Stomach smooth muscle (tissue), 2 donors: Measurements from ENCODE around the gene UFC1.

Experiments used
- H3K27ac ChIP-seq: one replicate; pipeline ENCODE4 v1.7.0; 2013; ENCODE audit warnings: mild to moderate bottlenecking, low read length, inconsistent platforms
- H3K27me3 ChIP-seq, 2 donors: one replicate each; pipeline ENCODE4 v1.7.0; 2013; ENCODE audit warnings: low read length in 2 of 2; ENCODE audit not compliant: insufficient read depth in 2 of 2, control insufficient read depth in 1 of 2
- H3K36me3 ChIP-seq, 2 donors: one replicate each; pipeline ENCODE4 v1.7.0; 2013; ENCODE audit warnings: low read length in 2 of 2; ENCODE audit not compliant: control insufficient read depth in 2 of 2, insufficient read depth in 2 of 2
- H3K4me1 ChIP-seq: one replicate; pipeline ENCODE4 v1.7.0; 2013; ENCODE audit warnings: low read length; ENCODE audit not compliant: control insufficient read depth, insufficient read depth
- H3K4me3 ChIP-seq, 2 donors: one replicate each; pipeline ENCODE4 v1.7.0; 2013; ENCODE audit warnings: low read length in 2 of 2
- H3K9ac ChIP-seq, 2 donors: one replicate each; pipeline ENCODE4 v1.7.0; 2013; ENCODE audit warnings: low read length in 2 of 2, mild to moderate bottlenecking in 1 of 2
- H3K9me3 ChIP-seq, 2 donors: one replicate each; pipeline ENCODE4 v1.7.0; 2013; ENCODE audit warnings: low read length in 2 of 2; ENCODE audit not compliant: control insufficient read depth in 2 of 2
- donor health status: healthy.
- donor health status: Pancreatic carcinoma.

The UFC1 gene

GRCh38 chr1:161193561-161194235 lies 39.9 kb downstream of the UFC1 start:
- Histone ChIP-seq H3K27me3 (no peaks in the 10 kb centered on the region), H3K36me3 (peaks cover 0 to 18% of the 10 kb centered on the region in 2 donors), H3K27ac (no peak overlapping the region), H3K9ac (no peak overlapping the region), H3K4me1 (peaks cover 37% of the 10 kb centered on the region), H3K4me3 (no peak overlapping the region), H3K9me3 (no peaks in the 10 kb centered on the region)

GRCh38 chr1:161195171-161195570 lies 41.4 kb downstream of the UFC1 start:
- H3K9me3 ChIP-seq, result no peaks in the 10 kb centered on the region
- H3K4me3 ChIP-seq, result peak overlapping the region in 1 of 2 donors; percentile 54
- H3K27me3 ChIP-seq, result no peaks in the 10 kb centered on the region
- H3K27ac ChIP-seq, result no peak overlapping the region
- H3K9ac ChIP-seq, result peak overlapping the region in 1 of 2 donors; percentile 80
- H3K4me1 ChIP-seq, result peaks cover 51% of the 10 kb centered on the region
- peaks cover 0 to 18% of the 10 kb centered on the region in 2 donors for H3K36me3 ChIP-seq

GRCh38 chr1:161196111-161196510 lies 42.3 kb downstream of the UFC1 start:
- H3K27me3 ChIP-seq, result no peaks in the 10 kb centered on the region
- H3K27ac ChIP-seq, result no peak overlapping the region
- H3K9me3 ChIP-seq, result no peaks in the 10 kb centered on the region
- H3K4me1 ChIP-seq, result peaks cover 60% of the 10 kb centered on the region
- H3K4me3 ChIP-seq, result peak overlapping the region; percentile 22 to 68
- peak overlapping the region in 1 of 2 donors; percentile 80 for H3K9ac ChIP-seq
- peaks cover 0 to 18% of the 10 kb centered on the region in 2 donors for H3K36me3 ChIP-seq

- H3K36me3 ChIP-seq, result peaks cover 0 to 15% of the 10 kb centered on the region in 2 donors
- H3K4me3 ChIP-seq, result peak overlapping the region; percentile 66 to 68
- H3K4me1 ChIP-seq, result peaks cover 67% of the 10 kb centered on the region
- H3K27ac ChIP-seq, result peak overlapping the region; percentile 99
- no peaks in the 10 kb centered on the region for H3K27me3 ChIP-seq
- no peaks in the 10 kb centered on the region for H3K9me3 ChIP-seq
- H3K9ac ChIP-seq, result peak overlapping the region; percentile 51 to 80
These were observed 43.0 kb downstream of the UFC1 start for GRCh38 chr1:161196521-161197451.

GRCh38 chr1:161197560-161198193 lies 43.9 kb downstream of the UFC1 start:
- H3K27ac ChIP-seq, result peak overlapping the region; percentile 99
- peaks cover 65% of the 10 kb centered on the region for H3K4me1 ChIP-seq
- H3K36me3 ChIP-seq, result peaks cover 0 to 12% of the 10 kb centered on the region in 2 donors
- peak overlapping the region; percentile 66 to 68 for H3K4me3 ChIP-seq
- H3K9ac ChIP-seq, result peak overlapping the region; percentile 55 to 80
- H3K27me3 ChIP-seq, result no peaks in the 10 kb centered on the region
- no peaks in the 10 kb centered on the region for H3K9me3 ChIP-seq

GRCh38 chr1:161198194-161198896 lies 44.6 kb downstream of the UFC1 start:
- Histone ChIP-seq H3K9me3 (no peaks in the 10 kb centered on the region), H3K4me1 (peaks cover 65% of the 10 kb centered on the region), H3K27me3 (no peaks in the 10 kb centered on the region), H3K4me3 (peak overlapping the region; percentile 66 to 68), H3K36me3 (peaks cover 0 to 12% of the 10 kb centered on the region in 2 donors), H3K27ac (peak overlapping the region; percentile 99), H3K9ac (peak overlapping the region in 1 of 2 donors; percentile 80)

GRCh38 chr1:161198897-161199431 lies 45.2 kb downstream of the UFC1 start, which contains the start of gene ADAMTS4:
ADAMTS4 (minus strand) TSS chr1:161199054; CDS start chr1:161198627, 427 bp downstream.
- H3K9me3 ChIP-seq, result no peaks in the 10 kb centered on the region
- H3K4me3 ChIP-seq, result peak within 1 kb of the TSS; percentile 66 to 68
- no peaks in the 10 kb centered on the region for H3K27me3 ChIP-seq
- peaks cover 69% of the 10 kb centered on the region for H3K4me1 ChIP-seq
- peaks cover 0 to 12% of the 10 kb centered on the region in 2 donors for H3K36me3 ChIP-seq
- peak within 1 kb of the TSS in 1 of 2 donors; percentile 80 for H3K9ac ChIP-seq
- H3K27ac ChIP-seq, result peak within 1 kb of the TSS; percentile 99

- H3K4me3 ChIP-seq, result peak overlapping the region in 1 of 2 donors; percentile 34
- H3K27me3 ChIP-seq, result no peaks in the 10 kb centered on the region
- peaks cover 69% of the 10 kb centered on the region for H3K4me1 ChIP-seq
- H3K9ac ChIP-seq, result peak overlapping the region in 1 of 2 donors; percentile 80
- peak overlapping the region; percentile 99 for H3K27ac ChIP-seq
- H3K36me3 ChIP-seq, result peaks cover 0 to 13% of the 10 kb centered on the region in 2 donors
- no peaks in the 10 kb centered on the region for H3K9me3 ChIP-seq
These were observed 45.8 kb downstream of the UFC1 start for GRCh38 chr1:161199506-161200139.

GRCh38 chr1:161200421-161200991 lies 46.7 kb downstream of the UFC1 start:
- H3K27me3 ChIP-seq, result no peaks in the 10 kb centered on the region
- peak overlapping the region; percentile 99 for H3K27ac ChIP-seq
- peaks cover 0 to 7% of the 10 kb centered on the region in 2 donors for H3K36me3 ChIP-seq
- H3K4me1 ChIP-seq, result peaks cover 69% of the 10 kb centered on the region
- no peaks in the 10 kb centered on the region for H3K9me3 ChIP-seq
- peak overlapping the region; percentile 96 to 98 for H3K9ac ChIP-seq
- H3K4me3 ChIP-seq, result peak overlapping the region in 1 of 2 donors; percentile 99
